ENCODE data around the gene APC2. TPM values are rescaled to one million over a fixed set of nuclear protein-coding genes. Genes with fewer than 3 reads are reported as not detected.

The APC2 gene
- total RNA-seq, 1 experiment from 2014 or later: 0.68 TPM

GRCh38 chr19:1466018-1466460 is 16.1 kb downstream of the APC2 start:
- no peak overlapping the region for H3K9ac ChIP-seq (ENCODE audit: extremely low read depth, insufficient read length, low read length)
- H3K27me3 Mint-ChIP-seq (ENCODE audit: low read depth): peaks cover 74% of the 10 kb centered on the region
- no CpG with 5 or more reads among the region's 41 CpGs for WGBS (ENCODE audit: extremely low coverage, insufficient read length, low lambda C conversion rate)

More at GRCh38 chr19:1466018-1466460, 16.1 kb downstream of the APC2 start:
- Histone ChIP-seq H2BK120ac (ENCODE audit: low read depth, low read length, poor library complexity, severe bottlenecking) (no peak overlapping the region), H3K79me2 (ENCODE audit: insufficient read depth, low read length) (no peaks in the 10 kb centered on the region), H3K27me3 (ENCODE audit: insufficient read depth, low read length) (peaks cover 54% of the 10 kb centered on the region), H3K23me2 (ENCODE audit: insufficient read length, low read depth, low read length, poor library complexity, severe bottlenecking) (peaks cover 9% of the 10 kb centered on the region), H4K91ac (ENCODE audit: insufficient read length, low read depth, low read length) (no peak overlapping the region), H2BK20ac (ENCODE audit: low read depth, low read length, poor library complexity, severe bottlenecking) (no peak overlapping the region), H4K20me1 (ENCODE audit: control insufficient read depth, insufficient read depth, insufficient read length) (no peaks in the 10 kb centered on the region), H2AFZ (ENCODE audit: low read length) (no peak overlapping the region), H2BK5ac (ENCODE audit: insufficient read length, low read length) (no peak overlapping the region), H3K14ac (ENCODE audit: insufficient read depth, low read length) (no peak overlapping the region), H3K79me1 (ENCODE audit: insufficient read depth, low read depth, low read length, poor library complexity, severe bottlenecking) (no peaks in the 10 kb centered on the region), H2BK15ac (ENCODE audit: low read depth, low read length) (no peak overlapping the region), H3K18ac (ENCODE audit: insufficient read length, low read depth, low read length) (no peak overlapping the region), H3T11ph (ENCODE audit: low read length) (no peak overlapping the region), H3K4me2 (ENCODE audit: insufficient read depth, insufficient read length, low read length) (peak overlapping the region; percentile 37), H4K5ac (ENCODE audit: insufficient read length, low read depth, low read length) (no peak overlapping the region), H3K56ac (ENCODE audit: insufficient read length, low read depth, low read length) (no peak overlapping the region), H3K4ac (ENCODE audit: low read depth, low read length) (no peak overlapping the region), H3K23ac (ENCODE audit: insufficient read length, low read depth, low read length) (no peak overlapping the region), H3K4me1 (ENCODE audit: insufficient read depth, low read length) (no peaks in the 10 kb centered on the region), H3K9me3 (ENCODE audit: control insufficient read depth, low read depth, low read length) (no peaks in the 10 kb centered on the region), H2BK12ac (ENCODE audit: insufficient read length, low read depth, low read length) (no peak overlapping the region), H3K27ac (ENCODE audit: insufficient read length, low read depth, low read length) (no peak overlapping the region), H2AK5ac (ENCODE audit: insufficient read length, low read length) (no peak overlapping the region), H4K8ac (replicated peaks; ENCODE audit: insufficient read length, low read depth, low read length) (no peak overlapping the region)
- Mint-ChIP-seq H3K4me1 (peaks cover 2 to 4% of the 10 kb centered on the region in 2 experiments; a peak in 2 of 4 replicates), H3K27ac (no peak overlapping the region), H3K9me3 (no peaks in the 10 kb centered on the region), H3K36me3 (ENCODE audit: insufficient read depth in 1 of 3, low read depth in 3 of 3) (no peaks in the 10 kb centered on the region), H3K4me3 (no peak overlapping the region)
- TF ChIP-seq CTCF (conservative IDR thresholded peaks at IDR 0.05): peak; percentile 16; the same call in 1 of the 3 replicates
- DNase-seq: no peak
